ENCODE measurements around the gene PPP1R13B.
"Not testable (repeated sequence)": the region's sequence is repeated elsewhere in the genome, so short reads cannot be mapped to it uniquely, and the experiment has no call there.

PPP1R13B gene

DNA sequence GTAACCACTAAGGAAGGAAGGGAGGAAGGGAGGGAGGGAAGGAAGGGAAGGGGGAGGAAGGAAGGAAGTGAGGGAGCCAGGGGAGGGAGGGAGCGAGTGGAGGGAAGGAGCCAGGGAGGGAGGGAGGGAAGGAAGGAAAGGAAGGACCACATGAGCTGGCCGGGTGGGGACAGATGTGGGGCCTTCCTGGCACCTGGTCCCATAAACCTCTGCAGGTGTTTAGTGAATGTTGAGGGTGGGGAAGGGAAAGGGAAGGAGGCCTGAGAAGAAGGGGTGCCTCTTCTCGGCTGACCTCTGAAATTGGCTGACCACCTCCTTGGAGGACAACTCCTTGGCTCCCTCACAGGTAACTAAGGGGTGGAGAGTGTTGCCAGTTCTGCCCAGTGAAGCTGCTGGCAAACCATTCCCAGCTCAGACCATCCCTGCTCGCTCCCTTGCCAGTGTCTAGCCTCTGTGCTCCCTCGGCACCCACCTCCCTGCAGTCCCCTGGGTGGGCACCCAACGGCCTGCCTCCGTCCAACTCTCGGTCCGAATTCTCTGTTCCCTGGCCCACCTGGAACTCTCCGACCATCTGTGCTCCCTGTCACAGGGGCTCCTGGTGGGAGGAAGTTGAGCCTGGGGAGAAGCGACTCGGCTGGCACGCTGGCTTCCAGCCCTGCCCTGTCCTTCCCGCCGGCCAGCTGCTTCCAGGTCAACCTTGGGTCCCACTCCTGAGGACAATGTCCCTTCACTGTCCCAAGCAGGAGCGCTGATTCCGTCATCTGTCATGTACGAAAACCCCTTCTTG lies 12.2 kb upstream of the PPP1R13B start:
- no peak for DNase-seq

DNA sequence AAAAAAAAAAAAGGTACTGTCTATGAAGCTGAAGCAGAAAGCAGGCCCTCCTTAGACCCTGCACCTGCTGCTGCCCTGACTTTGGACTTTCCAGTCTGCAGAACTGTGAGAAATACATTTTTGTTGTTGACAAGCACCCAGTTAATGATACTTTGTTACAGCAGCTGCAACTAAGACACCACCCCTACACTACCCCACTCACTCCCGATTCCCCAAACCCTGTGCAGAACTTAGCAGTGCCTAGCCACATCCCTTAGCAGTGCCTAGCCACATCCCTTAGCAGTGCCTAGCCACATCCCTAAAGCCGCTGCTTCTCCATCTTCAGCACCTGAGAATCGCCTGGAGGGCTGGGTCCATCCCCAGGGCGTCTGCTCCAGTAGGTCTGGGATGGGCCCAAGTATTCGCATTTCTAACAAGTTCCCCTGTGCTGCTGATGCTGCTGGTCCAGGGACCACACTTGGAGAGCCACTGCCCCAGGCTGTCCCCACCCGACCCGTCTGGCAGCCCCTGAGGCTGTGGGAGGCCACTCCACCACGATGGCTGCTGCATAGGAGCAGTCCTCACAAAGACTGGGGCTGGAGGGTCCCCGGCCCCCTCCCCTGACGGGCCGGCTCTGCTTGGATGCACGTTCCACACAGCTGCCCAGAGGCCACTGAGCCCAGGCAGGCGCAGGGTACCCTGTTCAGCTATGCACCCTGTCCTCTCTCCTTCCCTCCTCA lies 10.8 kb upstream of the PPP1R13B start:
- DNase-seq, result no peak

DNA sequence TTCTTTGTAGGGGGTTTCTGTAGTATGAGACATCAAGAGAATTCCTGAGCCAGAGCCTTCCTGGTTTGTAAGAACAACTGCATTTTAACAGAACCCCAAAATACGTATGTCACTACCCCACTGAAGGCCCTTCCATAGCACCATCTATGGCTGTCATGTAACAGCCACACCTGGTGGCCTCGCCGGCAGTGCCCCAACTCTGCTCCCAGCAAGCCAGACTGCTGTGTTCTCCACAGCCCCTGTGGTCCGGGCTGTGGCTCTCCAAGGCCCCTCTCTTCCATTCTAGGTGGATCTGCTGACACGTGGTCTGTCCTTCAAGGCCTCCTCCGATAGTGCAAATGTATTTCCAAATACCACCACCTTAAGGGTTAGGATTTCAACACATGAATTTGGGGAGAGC lies 9.9 kb upstream of the PPP1R13B start:
- DNase-seq, result no peak

DNA sequence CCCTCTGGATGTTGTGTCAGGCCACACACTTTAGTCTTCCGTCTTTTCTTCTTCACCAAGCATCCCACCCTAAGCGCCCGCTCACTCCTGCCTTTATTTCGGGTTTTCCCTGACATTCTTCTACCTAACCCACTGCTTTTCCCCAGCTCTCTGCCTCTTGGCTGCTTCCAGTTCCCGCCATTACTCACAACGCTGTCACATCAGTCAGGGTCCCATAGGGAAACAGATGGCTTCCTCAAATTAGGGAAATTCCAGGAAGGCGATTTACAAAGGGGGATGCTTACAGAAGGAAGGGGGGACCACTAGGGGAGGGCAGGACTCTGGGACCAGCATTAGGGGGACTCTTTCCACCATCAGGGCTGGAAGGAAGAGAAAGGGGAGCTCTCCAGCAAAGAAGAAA lies 9.2 kb upstream of the PPP1R13B start:
- no peak for DNase-seq

DNA sequence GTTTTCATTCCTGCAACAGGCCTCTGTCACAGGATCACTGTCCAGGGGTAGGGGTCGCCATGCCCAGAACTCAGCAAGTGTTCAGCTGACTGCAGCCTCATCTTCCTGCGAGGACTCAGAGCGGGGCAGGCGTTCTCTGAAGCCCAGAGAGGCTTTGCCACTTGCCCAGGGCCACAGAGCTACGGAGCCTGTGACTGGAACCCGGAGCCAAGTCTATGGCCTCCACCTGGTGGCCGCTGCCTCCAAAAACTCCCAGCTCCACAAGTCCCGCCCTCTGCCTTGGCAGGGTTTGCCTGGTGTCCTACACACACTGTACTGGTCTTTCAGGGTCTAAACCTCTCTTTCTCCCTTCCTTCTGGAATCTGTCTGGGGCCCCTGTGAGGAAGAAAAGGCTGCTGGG lies 8.7 kb upstream of the PPP1R13B start:
- no peak for DNase-seq

DNA sequence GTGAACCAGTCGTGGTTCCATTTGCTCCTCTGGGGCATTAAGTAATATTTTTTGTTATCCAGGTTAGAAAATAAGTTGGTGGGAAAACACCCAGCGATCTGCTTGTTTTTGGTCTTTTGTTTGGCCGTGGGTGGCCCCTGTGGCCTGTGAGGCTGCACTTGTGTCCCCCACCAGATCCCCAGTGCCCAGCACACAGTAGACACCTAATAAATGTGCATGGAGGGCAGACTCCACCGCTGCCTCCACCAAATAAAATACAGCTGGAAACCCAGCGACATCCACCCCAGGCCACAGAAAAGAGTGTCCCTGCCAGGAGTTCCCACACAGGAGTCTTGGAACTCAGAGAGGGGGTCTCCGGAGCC lies 8.3 kb upstream of the PPP1R13B start:
- DNase-seq, result no peak

DNA sequence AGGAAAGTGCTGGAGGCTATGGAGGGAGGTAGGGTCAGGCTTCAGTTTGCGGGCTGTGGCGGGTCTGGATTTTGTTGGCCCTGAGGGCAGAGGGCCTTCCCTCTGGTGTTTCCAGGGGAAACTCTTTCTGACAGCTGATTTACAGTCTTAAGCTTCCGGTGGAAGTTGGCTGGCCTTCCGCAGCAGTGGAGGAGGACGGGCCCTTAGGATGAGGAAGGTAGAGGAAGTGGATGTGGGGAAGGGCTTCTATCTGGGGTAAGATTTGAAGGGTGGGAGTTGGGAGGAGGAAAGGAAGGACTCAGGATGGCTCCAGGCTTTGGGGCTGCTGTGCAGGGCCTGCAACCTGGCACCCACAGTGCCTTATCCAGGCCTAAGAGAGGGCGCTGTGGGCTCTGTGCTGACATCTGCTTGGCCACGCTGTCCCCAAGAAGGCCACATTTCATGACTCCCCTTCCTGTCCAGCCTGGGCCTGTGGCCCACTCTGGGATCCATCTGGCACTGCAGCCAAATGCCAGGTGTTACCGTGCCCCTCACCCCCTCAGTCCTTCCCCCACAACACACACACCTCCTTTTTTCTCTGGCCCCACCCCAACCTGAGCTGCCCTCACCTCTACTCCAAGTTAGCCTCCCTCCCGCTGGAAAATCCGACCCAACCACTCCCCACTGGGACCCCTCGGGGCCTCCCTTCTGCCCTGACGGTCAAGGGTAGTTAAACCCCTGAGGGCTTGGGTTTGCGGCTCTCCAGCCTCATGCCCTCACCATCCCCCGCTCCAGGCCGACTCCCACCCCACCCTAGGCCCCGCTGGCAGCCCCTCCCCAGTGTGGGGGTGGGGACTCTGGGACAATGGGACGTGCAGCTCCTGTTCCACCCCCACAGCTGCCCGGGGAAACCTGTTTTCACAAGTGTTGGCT lies 7.7 kb upstream of the PPP1R13B start:
- no peak for DNase-seq

DNA sequence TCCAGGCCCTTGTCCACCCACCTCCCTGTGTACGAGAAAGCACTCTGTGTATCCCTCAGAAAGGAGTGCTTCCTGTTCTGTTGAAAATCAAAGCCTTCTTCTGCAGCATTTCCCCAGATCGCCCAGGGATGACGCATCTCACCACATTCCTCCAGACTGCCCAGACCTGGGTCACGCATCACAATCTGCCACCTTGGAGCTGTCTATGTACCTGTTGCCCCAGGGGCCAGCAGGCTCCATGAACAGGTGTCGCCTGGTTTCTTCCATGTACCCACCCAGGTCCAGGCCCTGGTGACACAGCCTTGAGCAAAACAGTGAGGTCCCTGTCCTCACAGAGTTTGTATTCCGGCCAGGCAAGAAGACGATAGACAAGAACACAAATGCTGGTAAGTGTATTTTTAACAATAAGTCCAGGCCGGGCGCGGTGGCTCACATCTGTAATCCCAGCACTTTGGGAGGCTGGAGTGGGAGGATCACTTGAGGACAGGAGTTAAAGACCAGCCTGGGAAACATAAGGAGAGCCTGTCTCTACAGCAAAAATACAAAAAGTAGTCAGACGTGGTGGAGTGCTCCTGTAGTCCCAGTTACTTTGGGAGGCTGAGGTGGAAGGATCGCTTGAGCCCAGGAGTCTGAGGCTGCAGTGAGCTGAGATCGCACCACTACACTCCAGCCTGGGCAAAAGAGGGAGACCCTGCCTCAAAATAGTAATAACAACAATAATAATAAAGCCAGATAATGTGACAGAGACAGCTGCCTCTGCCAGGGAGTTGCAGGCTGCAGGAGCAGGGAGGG lies 6.8 kb upstream of the PPP1R13B start:
- no peak for DNase-seq

DNA sequence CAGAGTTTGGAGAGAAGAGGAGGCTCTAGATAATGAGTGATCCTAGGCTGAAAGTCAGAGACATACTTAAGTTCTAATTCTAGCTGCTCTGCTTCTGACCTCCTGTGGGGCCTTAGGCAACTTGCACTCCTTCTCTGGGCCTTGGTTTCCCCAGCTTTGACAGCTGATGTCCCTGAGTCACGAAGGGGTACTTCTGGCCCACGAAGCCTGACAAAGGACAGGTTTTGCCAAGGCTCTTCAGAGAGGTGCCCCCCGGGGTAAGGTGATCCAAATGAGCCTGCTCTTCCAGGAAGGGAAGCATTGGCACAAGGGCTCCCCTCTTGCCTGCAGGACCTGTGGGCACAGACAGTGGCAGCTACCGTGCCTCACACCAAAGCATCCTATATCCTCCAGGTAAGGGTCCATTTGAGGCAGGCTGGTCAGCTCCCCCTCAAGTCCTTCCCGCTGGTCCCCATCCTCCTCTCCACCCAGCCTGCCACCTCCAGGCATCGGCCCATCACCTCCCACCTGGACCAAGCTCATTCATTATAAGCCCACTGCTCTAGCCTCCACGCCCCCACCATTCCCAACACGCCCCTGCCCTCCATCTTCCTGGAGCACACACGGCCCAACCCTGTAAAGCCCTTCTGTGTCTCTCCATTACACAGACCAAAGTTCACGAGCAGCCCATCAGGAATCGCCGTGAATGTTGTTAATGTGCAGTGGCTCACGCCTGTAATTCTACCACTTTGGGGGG lies 1.9 kb upstream of the PPP1R13B start:
- DNase-seq, result no peak

DNA sequence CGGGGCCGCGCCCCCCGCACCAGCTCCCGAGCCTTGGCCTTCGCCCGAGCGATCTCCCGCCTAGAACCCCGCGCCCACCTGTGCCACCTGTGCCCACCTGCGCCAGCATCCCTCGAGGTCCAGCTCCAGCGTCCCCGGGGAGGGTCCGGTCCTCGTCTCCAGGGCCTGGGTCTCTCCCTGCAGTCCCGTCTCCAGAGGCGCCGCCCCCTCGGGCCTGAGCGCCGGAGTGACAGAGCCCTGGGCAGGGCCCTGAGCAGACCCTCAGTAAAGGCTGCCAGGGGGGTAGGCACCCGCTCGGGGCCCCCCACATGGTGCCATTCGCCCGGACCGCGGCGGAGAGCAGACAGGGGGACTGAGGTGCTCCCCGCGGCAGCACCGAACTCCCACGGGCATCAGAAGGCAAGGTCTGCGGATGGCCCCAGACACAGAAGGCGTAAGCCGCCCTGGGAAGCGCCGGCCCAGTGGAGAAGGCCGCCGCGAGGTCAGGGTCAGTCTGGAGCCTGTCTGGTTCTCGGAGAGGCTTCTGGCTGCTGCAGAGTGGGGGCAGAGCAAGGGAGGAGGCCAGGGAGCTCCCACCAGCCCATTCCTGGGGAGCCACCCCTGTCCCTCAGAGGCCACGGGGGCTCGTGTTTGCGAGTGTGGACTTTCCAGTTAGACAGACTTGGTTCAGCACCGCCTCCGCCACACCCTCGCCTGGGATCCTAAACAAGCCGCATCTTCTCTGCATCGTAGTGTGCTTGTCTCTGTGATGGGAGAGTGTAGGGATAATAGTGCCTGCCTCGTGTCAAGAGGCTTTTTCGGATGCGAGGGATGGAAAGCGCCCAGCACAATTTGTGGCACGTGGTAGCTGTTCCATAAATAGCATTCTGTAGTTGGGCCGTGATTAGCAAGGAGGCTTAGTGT lies 1.1 kb upstream of the PPP1R13B start:
- DNase-seq, result no peak

DNA sequence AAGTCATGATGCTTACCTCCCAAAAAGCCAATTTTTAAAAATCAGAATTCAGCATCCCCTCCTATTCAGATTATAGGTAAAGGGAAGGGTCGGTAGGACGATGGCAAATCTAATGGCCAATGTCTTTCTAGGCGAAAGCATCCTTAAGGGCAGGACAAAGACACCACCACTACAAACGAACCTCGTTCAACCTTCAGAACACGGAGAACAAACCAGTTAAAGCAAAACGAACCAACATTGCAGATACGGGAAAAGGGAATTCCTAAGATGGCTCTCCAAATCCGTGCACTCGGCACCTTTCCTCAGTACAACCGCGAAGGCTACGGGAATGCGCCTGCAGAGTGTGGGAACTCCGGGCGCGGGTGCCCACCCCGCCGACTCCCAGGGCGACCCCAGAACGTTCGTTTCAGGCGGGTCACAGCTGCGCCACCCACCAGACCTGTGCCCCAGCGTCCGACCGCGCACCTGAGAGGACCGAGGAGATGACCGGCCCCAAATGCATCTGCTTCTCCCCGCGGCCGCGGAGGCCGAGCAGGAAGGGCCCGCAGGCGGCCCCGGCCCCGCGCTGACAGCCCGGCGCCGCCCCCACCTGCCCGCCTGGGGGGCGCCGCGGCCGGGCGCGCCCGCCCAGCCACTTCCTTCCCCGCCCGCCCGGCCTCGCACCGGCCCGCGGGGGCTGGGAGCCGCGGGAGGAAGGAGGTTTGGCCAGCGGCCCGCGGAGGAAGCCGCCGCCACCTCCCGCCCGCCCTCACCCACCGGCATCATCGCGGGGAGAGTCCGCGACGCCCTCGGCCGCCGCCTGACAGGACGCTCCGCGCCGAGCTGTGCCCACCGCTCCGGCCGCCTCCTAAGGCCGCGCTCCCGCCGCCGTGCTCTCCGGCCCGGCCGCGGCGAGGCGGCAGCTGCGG lies 578 bp downstream of the PPP1R13B start:
- peak; percentile 9 for DNase-seq

DNA sequence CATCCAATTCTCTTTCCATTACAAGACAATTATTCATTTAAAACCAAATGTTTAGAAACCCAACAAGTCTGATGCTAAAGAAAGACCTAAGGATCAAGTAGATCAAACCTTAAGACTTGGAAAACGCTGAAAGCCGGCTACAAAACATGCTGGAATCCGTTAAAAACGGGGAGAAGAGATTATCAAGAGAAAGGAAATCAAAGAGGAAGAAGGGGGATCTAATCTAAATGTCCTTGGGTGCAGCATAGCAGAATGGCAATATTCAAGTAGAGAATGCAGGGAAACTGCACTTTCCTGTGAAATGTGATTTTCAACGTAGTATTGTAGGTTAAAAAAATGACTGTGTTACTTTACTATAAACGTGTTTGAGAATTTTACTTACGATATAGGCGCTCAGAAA lies 1.3 kb downstream of the PPP1R13B start:
- no peak for DNase-seq

DNA sequence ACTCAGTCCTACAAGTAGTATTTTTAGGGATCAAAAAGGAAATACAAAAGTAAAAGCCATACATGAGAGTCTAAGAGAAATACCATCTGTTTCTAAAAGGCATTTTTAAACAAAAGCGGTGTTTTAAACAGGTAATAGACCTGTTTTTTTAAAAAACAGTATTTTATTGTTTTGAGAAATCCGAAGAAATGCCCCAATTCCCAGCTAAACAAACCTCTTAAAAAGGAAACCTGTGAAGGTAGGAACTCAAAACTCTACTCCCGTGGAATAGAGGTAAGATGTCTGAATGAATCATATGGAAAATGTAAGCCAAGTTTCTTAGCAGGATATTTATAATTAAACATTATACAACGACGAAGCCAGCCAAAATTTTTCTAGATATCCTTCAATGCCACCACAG lies 2.0 kb downstream of the PPP1R13B start:
- no peak for DNase-seq

DNA sequence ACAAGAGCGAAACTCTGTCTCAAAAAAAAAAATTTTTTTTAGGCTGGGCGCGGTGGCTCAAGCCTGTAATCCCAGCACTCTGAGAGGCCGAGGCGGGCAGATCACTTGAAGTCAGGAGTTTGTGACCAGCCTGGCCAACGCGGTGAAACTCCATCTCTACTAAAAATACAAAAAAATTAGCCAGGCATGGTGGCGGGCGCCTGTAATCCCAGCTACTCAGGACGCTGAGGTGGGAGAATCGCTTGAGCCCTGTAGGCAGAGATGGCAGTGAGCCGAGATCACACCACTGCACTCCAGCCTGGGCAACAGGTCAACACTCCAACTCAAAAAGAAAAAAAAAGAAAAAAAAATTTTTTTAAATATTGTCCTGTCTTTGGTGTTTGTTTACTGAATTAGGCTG lies 6.1 kb downstream of the PPP1R13B start:
- DNase-seq, result not testable (repeated sequence)

DNA sequence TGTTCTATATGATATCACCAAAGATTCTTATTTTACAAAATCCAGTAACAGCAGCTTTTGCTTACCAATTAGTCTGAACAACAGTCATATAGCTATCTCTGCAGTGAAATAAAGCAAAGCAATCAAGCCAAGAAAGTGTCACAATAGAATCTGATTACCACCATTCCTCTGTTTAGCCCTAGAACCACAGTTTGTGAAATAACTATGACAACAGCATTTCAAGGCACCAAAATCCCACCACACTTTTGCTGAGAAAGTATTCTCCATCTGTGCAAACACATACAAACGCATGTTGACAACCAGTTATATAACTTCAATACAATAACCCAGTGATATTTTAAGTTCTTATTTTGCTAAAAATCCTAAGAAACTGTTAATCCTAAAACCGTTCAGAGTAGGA lies 7.4 kb downstream of the PPP1R13B start:
- no peak for DNase-seq

DNA sequence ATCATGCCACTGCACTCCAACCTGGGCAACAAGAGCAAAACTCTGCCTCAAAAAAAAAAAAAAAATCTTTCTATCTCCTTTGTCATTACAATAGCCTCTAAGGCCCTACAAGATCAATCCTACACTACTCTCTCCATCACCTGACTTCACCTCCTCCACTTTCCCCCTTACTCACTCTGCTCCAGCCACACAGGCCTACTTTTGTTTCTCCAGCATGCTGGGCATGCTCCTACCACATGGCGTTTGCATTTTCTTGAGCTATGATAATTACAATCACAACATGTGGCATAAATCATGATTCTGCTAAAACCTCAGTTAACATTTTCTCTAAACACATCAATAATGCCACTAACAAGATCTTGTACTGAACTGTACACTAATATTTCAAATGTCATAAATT lies 7.8 kb downstream of the PPP1R13B start:
- DNase-seq, result no peak

DNA sequence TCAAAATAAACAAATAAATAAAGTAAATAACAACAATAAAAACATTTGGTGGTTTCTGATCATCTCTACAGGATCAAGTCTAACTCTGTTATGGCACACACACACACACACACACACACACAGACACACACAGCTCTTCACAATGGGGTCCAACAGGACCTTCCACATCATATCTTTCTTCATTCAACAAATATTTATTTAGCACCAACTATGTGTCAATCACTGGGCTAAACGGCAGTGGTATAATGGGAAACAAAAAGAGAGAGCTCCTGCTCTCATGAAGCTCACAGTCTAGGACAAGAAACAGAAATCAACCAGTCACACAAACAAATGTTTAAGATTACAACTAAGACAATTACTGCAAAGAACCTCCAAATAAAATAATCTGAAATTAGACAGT lies 9.3 kb downstream of the PPP1R13B start:
- DNase-seq, result no peak

DNA sequence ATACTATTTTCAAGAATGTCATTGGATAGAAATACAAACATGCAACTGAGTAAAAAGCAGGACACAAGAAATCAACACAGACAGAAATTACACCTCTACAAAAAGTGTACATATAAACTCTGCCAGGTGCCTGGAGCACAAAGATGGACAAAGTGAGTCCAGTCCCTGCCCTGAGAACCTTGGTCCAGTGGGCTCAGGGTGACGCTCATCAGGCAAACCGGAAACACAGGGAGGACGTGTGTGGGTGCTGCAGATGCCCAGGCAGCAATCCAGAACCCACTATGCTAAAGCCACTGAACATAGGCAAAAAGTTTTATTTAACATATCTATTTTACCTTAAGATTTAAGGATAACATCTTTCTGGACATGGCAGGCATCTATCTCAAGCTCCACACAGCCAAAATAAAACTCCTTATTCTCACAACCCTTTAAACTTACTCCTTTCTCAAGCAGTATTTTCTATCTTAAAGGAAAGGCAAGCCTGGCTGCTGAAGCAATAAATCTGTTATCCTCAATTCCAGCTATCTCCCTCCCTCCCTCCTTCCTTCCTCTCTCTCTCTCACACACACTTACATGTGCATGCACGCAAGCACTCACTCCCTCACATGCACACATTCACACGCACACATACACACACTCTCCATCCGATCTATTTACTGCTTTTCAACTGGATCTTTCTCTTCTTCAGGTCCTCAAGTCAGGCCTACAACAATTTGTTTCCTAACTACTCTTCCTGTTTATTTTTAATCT lies 10.2 kb downstream of the PPP1R13B start:
- no peak for DNase-seq

DNA sequence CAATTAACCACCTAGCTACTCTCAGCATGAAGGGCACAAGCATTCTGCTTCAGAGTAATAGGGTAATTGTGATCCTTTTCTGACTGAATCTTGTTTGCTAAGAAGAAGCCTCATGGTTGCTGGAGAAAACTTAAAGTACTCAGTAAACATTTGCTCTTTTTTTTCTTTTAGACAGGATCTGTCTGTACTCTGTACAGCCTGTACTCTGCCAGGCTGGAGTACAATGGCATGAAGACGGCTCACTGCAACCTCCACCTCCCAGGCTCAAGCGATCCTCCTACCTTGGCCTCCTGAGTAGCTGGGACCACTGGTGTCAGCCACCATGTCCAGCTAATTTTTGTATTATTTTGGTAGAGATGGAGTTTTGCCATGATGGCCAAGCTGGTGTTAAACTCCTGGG lies 12.4 kb downstream of the PPP1R13B start:
- DNase-seq, result no peak
